HEK293 (cell line): ENCODE data around the gene MRRF.

ENCODE experiments used
- ZNF121 ChIP-seq: fragments of 450-650 bp; formaldehyde crosslinking; IDR thresholded peaks from 2 replicates; pipeline ENCODE4 v1.5.1; 2016; ENCODE audit warnings: missing biosample characterization, missing genetic modification characterization
- ZNF132 ChIP-seq: fragments of 450-650 bp; formaldehyde crosslinking; IDR thresholded peaks from 2 replicates; pipeline ENCODE4 v1.5.1; 2017; ENCODE audit warnings: missing biosample characterization, missing genetic modification characterization, borderline replicate concordance
- ZNF239 ChIP-seq: fragments of 450-650 bp; formaldehyde crosslinking; IDR thresholded peaks from 2 replicates; pipeline ENCODE4 v1.5.1; 2016; ENCODE audit warnings: missing biosample characterization, missing genetic modification characterization
- ZNF560 ChIP-seq: fragments of 450-650 bp; formaldehyde crosslinking; IDR thresholded peaks from 2 replicates; pipeline ENCODE4 v1.5.1; 2017; ENCODE audit warnings: missing biosample characterization, missing genetic modification characterization, borderline replicate concordance
- ZNF660 ChIP-seq: fragments of 450-650 bp; IDR thresholded peaks from 2 replicates; pipeline ENCODE4 v1.5.1; 2018; ENCODE audit warnings: missing biosample characterization, mild to moderate bottlenecking, missing genetic modification characterization
- ZNF677 ChIP-seq: fragments of 450-650 bp; IDR thresholded peaks from 2 replicates; pipeline ENCODE4 v1.5.0; 2018; ENCODE audit warnings: missing biosample characterization, mild to moderate bottlenecking, missing genetic modification characterization, moderate library complexity
- ZNF792 ChIP-seq: fragments of 450-650 bp; formaldehyde crosslinking; IDR thresholded peaks from 2 replicates; pipeline ENCODE4 v1.5.1; 2016; ENCODE audit warnings: missing biosample characterization, missing genetic modification characterization
- TF ChIP-seq, protein P1 (sequence below): fragments of 450-650 bp; formaldehyde crosslinking; IDR thresholded peaks from 2 replicates; pipeline ENCODE4 v1.5.1; 2016; ENCODE audit warnings: missing biosample characterization, missing genetic modification characterization
- TF ChIP-seq, protein P2 (sequence below): fragments of 450-650 bp; formaldehyde crosslinking; IDR thresholded peaks from 2 replicates; pipeline ENCODE4 v1.5.1; 2016; ENCODE audit warnings: missing biosample characterization, missing genetic modification characterization

DNA sequence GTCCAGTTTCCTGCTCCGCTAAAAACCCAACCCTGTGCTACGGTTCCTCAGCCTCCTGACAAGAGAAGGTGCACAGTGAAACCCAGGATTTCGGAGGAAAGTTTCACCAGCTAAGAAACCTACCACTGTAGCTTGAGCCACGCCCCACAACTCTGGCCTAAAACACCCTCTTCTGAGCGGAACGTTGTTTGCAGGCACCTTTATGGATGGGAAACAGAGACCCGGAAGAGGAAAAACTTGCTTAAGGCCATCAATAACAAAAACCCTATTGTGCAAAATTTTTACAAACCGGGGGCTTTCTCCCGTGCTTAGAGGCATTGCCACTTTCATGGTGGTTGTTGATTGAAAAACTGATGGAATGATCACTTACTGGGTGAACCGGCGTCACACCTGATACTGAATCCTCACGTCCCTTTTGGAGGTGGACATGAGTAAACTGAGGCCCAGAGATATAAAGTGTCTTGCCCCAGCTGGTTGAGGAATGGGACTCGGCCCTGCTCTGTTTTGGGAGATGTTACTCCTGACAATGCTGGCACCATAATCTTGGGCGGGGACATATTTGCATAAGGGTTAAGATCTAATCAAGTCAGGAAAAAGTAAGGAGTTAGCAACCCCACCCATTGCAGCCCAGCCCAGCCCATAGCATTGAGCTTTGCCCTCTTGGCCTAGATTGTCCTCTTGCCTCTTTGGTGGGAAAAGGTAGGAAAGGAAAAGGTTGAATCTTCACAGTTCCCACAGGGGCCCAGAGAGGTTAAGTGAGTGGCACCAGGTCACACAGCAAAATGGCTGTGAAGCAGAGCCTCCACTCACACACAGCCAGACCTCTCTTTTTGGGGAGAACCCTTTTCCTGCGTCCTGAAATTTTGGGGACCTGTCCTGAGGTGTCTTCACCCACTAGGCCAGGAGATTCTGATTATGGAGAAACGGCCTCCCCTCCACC, 82.9 kb downstream of the MRRF start:
- TF ChIP-seq, protein P1, sequence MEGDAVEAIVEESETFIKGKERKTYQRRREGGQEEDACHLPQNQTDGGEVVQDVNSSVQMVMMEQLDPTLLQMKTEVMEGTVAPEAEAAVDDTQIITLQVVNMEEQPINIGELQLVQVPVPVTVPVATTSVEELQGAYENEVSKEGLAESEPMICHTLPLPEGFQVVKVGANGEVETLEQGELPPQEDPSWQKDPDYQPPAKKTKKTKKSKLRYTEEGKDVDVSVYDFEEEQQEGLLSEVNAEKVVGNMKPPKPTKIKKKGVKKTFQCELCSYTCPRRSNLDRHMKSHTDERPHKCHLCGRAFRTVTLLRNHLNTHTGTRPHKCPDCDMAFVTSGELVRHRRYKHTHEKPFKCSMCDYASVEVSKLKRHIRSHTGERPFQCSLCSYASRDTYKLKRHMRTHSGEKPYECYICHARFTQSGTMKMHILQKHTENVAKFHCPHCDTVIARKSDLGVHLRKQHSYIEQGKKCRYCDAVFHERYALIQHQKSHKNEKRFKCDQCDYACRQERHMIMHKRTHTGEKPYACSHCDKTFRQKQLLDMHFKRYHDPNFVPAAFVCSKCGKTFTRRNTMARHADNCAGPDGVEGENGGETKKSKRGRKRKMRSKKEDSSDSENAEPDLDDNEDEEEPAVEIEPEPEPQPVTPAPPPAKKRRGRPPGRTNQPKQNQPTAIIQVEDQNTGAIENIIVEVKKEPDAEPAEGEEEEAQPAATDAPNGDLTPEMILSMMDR (tag by site-specific recombination), result no peak
- no peak for TF ChIP-seq ZNF239 (tag by site-specific recombination)
- TF ChIP-seq, protein P2, sequence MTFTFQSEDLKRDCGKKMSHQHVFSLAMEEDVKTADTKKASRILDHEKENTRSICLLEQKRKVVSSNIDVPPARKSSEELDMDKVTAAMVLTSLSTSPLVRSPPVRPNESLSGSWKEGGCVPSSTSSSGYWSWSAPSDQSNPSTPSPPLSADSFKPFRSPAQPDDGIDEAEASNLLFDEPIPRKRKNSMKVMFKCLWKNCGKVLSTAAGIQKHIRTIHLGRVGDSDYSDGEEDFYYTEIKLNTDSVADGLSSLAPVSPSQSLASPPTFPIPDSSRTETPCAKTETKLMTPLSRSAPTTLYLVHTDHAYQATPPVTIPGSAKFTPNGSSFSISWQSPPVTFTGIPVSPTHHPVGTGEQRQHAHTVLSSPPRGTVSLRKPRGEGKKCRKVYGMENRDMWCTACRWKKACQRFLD (tag by site-specific recombination), result no peak
- TF ChIP-seq ZNF660 (tag by site-specific recombination), result no peak
- no peak for TF ChIP-seq ZNF121 (tag by site-specific recombination)
- no peak for TF ChIP-seq ZNF560 (tag by site-specific recombination)
- no peak for TF ChIP-seq ZNF677 (tag by site-specific recombination)
- TF ChIP-seq ZNF132 (tag by site-specific recombination), result no peak
- no peak for TF ChIP-seq ZNF792 (tag by site-specific recombination)
